ENCODE results near the gene ABCB11.

DNA sequence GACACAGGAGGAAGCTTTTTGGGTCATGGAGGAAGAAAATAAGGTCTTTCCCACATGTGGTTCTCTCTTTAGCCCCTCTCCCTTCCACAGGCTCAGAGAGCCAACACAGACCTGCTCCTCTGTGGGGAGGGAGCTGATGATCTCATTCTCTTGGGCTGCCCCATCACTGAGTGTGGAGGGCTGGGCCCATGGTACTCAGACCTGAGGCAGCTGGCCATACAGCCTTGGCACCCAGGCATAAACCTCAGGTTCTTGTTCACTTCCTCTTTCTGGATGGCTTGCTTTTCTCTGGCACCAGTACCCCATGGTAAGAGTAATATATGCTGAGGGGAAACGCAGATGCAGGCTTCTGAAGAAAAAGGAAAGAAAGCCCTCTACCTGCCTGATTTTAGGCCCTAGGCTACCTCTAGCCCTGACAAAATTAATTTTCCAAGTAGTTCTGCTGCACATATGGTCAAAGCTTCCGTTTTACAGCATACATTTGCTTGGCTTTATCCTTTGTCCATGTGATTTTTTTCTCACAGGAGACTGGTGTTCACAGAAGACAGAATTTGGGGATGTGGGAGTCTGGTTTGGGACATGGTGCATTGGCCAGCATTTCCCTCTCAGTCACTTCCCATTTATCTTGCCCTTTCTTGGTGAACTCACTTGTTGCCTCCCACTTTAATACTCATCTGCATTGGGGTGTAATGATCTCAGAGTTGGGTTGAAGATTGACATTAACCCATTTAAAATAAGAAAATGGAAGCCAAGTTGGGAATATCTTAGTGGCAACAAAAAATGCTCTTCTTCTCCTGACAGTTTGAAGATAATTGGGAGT, 49.3 kb upstream of the ABCB11 start:
- TF ChIP-seq, protein P1, sequence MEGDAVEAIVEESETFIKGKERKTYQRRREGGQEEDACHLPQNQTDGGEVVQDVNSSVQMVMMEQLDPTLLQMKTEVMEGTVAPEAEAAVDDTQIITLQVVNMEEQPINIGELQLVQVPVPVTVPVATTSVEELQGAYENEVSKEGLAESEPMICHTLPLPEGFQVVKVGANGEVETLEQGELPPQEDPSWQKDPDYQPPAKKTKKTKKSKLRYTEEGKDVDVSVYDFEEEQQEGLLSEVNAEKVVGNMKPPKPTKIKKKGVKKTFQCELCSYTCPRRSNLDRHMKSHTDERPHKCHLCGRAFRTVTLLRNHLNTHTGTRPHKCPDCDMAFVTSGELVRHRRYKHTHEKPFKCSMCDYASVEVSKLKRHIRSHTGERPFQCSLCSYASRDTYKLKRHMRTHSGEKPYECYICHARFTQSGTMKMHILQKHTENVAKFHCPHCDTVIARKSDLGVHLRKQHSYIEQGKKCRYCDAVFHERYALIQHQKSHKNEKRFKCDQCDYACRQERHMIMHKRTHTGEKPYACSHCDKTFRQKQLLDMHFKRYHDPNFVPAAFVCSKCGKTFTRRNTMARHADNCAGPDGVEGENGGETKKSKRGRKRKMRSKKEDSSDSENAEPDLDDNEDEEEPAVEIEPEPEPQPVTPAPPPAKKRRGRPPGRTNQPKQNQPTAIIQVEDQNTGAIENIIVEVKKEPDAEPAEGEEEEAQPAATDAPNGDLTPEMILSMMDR (IDR thresholded peaks at IDR 0.05): no peak
- no peak for TF ChIP-seq POLR2A (IDR thresholded peaks at IDR 0.05)
- TF ChIP-seq POLR2AphosphoS5 (IDR thresholded peaks at IDR 0.05): no peak

Measured in breast epithelium (tissue), 3 donors.